ENCODE measurements around the gene NUCB1.
A peak's percentile ranks its signal among the peaks of the same experiment; 100 is the strongest.
"Not testable (repeated sequence)": the region's sequence is repeated elsewhere in the genome, so short reads cannot be mapped to it uniquely, and the experiment has no call there.

NUCB1 gene

DNA sequence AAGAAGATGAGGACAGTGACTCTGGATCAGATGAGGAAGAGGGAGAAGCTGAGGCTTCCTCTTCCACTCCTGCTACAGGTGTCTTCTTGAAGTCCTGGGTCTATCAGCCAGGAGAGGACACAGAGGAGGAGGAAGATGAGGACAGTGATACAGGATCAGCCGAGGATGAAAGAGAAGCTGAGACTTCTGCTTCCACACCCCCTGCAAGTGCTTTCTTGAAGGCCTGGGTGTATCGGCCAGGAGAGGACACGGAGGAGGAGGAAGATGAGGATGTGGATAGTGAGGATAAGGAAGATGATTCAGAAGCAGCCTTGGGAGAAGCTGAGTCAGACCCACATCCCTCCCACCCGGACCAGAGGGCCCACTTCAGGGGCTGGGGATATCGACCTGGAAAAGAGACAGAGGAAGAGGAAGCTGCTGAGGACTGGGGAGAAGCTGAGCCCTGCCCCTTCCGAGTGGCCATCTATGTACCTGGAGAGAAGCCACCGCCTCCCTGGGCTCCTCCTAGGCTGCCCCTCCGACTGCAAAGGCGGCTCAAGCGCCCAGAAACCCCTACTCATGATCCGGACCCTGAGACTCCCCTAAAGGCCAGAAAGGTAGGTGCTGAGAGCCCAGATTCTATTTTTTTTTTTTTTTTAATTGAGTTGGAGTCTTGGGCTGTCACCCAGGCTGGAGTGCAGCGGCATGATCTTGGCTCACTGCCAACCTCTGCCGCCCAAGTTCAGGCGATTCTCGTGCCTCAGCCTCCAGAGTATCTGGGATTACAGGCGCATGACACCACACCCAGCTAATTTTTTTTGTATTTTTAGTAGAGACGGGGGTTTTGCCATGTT, 25.6 kb upstream of the NUCB1 start:
- Histone ChIP-seq H2BK5ac (ENCODE audit: low read length) (no peak overlapping the region), H4K91ac (ENCODE audit: low read depth, low read length, poor library complexity) (no peak overlapping the region), H3K4me1 (ENCODE audit: control insufficient read depth in 2 of 2, insufficient read depth in 1 of 2, low read depth in 1 of 2, low read length in 2 of 2) (peaks cover 15 to 33% of the 10 kb centered on the region in 2 donors), H2BK120ac (ENCODE audit: low read depth, low read length) (no peak overlapping the region), H3K4me3 (ENCODE audit: low read length in 2 of 2) (no peak overlapping the region), H3K27me3 (ENCODE audit: control insufficient read depth in 3 of 3, insufficient read depth in 3 of 3, low read depth in 1 of 3, low read length in 3 of 3) (no peaks in the 10 kb centered on the region), H2BK12ac (ENCODE audit: low read length) (no peak overlapping the region), H3K9ac (ENCODE audit: low read depth, low read length, poor library complexity) (no peak overlapping the region), H2AFZ (ENCODE audit: low read length) (no peak overlapping the region), H3K79me1 (ENCODE audit: low read depth, low read length) (peaks cover 12% of the 10 kb centered on the region), H3K18ac (ENCODE audit: low read length) (no peak overlapping the region), H3K27ac (replicated peaks; ENCODE audit: low read length) (no peak overlapping the region), H3K14ac (ENCODE audit: low read length) (no peak overlapping the region), H4K8ac (ENCODE audit: low read depth, low read length) (no peak overlapping the region), H2AK5ac (ENCODE audit: low read depth, low read length) (peak overlapping the region; percentile 10), H3K9me3 (replicated peaks in 1 of 2; ENCODE audit: control insufficient read depth in 2 of 2, insufficient read depth in 1 of 2, low read depth in 1 of 2, low read length in 2 of 2) (no peaks in the 10 kb centered on the region), H3K4ac (ENCODE audit: low read length) (no peak overlapping the region), H3K4me2 (ENCODE audit: insufficient read depth, low read length, poor library complexity, severe bottlenecking) (no peak overlapping the region), H3K36me3 (replicated peaks in 1 of 2; ENCODE audit: control insufficient read depth in 2 of 2, insufficient read depth in 2 of 2, low read length in 2 of 2) (peaks cover 23 to 36% of the 10 kb centered on the region in 2 donors), H3K23ac (ENCODE audit: low read depth, low read length, poor library complexity) (peak overlapping the region; percentile 25), H2BK15ac (ENCODE audit: low read length) (no peak overlapping the region)
- DNase-seq (ENCODE audit: low spot score): no peak
- WGBS, 2 donors (ENCODE audit: extremely low coverage in 2 of 2, insufficient read length in 2 of 2, insufficient replicate concordance in 1 of 2): no CpG with 5 or more reads among the region's 17 CpGs

DNA sequence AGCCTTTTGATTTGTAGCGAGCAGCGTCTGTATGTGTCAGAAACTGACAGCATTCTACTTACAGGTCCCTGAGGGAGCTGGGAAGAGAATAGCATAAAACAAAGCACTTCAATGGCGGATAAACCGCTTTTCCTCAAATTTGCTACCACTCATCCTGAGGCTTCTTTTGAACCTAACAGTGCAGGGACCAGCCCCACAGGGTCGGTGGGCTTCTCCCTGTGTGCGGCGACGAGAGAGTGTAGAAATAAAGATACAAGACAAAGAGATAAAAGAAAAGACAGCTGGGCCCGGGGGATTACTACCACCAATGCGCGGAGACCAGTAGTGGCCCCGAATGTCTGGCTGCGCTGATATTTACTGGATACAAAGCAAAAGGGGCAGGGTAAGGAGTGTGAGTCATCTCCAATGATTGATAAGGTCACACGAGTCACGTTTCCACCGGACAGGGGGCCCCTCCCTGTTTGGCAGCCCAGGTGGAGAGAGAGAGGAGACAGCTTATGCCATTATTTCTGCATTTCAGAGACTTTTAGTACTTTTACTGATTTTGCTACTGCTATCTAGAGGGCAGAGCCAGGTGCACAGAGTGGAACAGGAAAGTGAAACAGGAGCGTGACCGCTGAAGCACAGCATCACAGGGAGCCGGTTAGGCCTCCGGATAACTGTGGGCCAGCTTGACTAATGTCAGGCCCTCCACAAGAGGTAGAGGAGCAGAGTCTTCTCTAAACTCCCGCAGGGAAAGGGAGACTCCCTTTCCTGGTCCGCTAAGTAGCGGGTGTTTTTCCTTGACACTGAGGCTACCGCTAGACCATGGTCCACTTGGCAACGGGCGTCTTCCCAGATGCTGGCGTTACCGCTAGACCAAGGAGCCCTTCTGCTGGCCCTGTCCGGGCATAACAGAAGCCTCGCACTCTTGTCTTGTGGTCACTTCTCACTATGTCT, 23.8 kb upstream of the NUCB1 start:
- H3K79me1 ChIP-seq (ENCODE audit: low read depth, low read length): peaks cover 12% of the 10 kb centered on the region
- H2AK5ac ChIP-seq (ENCODE audit: low read depth, low read length); H3K14ac ChIP-seq (ENCODE audit: low read length); H2BK120ac ChIP-seq (ENCODE audit: low read depth, low read length); H4K91ac ChIP-seq (ENCODE audit: low read depth, low read length, poor library complexity); DNase-seq (ENCODE audit: low spot score); H3K4me3 ChIP-seq (ENCODE audit: low read length in 2 of 2); H3K4ac ChIP-seq (ENCODE audit: low read length); H2AFZ ChIP-seq (ENCODE audit: low read length); H3K9ac ChIP-seq (ENCODE audit: low read depth, low read length, poor library complexity); H3K18ac ChIP-seq (ENCODE audit: low read length); H3K4me2 ChIP-seq (ENCODE audit: insufficient read depth, low read length, poor library complexity, severe bottlenecking); H2BK5ac ChIP-seq (ENCODE audit: low read length); H3K27ac ChIP-seq (replicated peaks; ENCODE audit: low read length); H3K27me3 ChIP-seq (ENCODE audit: control insufficient read depth in 3 of 3, insufficient read depth in 3 of 3, low read depth in 1 of 3, low read length in 3 of 3); H2BK12ac ChIP-seq (ENCODE audit: low read length); H3K23ac ChIP-seq (ENCODE audit: low read depth, low read length, poor library complexity); H4K8ac ChIP-seq (ENCODE audit: low read depth, low read length); H2BK15ac ChIP-seq (ENCODE audit: low read length); H3K9me3 ChIP-seq (replicated peaks in 1 of 2; ENCODE audit: control insufficient read depth in 2 of 2, insufficient read depth in 1 of 2, low read depth in 1 of 2, low read length in 2 of 2): not testable (repeated sequence)
- peaks cover 23 to 36% of the 10 kb centered on the region in 2 donors for H3K36me3 ChIP-seq (replicated peaks in 1 of 2; ENCODE audit: control insufficient read depth in 2 of 2, insufficient read depth in 2 of 2, low read length in 2 of 2)
- no CpG with 5 or more reads among the region's 30 CpGs for WGBS, 2 donors (ENCODE audit: extremely low coverage in 2 of 2, insufficient read length in 2 of 2, insufficient replicate concordance in 1 of 2)
- peaks cover 15 to 33% of the 10 kb centered on the region in 2 donors for H3K4me1 ChIP-seq (ENCODE audit: control insufficient read depth in 2 of 2, insufficient read depth in 1 of 2, low read depth in 1 of 2, low read length in 2 of 2)

DNA sequence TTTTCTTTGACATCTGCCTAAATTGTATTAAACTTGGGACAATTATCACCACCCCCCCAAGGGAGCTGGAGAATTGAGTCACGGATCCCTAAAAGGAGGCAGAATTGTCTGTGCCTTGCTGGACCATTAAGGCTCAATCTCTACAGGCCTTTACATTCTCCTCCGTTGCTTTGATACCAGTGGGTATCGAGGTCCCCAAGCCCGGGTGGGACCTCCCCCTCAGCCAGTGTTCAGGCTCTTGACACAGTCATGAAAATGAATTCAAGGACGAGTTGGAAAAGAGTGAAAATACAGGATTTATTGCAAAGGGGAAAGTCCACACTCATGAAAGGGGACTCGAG, 22.3 kb upstream of the NUCB1 start:
- Histone ChIP-seq H3K36me3 (replicated peaks in 1 of 2; ENCODE audit: control insufficient read depth in 2 of 2, insufficient read depth in 2 of 2, low read length in 2 of 2) (peaks cover 23 to 36% of the 10 kb centered on the region in 2 donors), H3K23ac (ENCODE audit: low read depth, low read length, poor library complexity) (no peak overlapping the region), H2BK5ac (ENCODE audit: low read length) (no peak overlapping the region), H3K4me1 (ENCODE audit: control insufficient read depth in 2 of 2, insufficient read depth in 1 of 2, low read depth in 1 of 2, low read length in 2 of 2) (peaks cover 13 to 33% of the 10 kb centered on the region in 2 donors), H3K4me3 (ENCODE audit: low read length in 2 of 2) (no peak overlapping the region), H2AFZ (ENCODE audit: low read length) (no peak overlapping the region), H3K4me2 (ENCODE audit: insufficient read depth, low read length, poor library complexity, severe bottlenecking) (no peak overlapping the region), H3K27ac (replicated peaks; ENCODE audit: low read length) (no peak overlapping the region), H3K79me1 (ENCODE audit: low read depth, low read length) (peaks cover 10% of the 10 kb centered on the region), H2BK120ac (ENCODE audit: low read depth, low read length) (no peak overlapping the region), H2AK5ac (ENCODE audit: low read depth, low read length) (no peak overlapping the region), H3K9me3 (replicated peaks in 1 of 2; ENCODE audit: control insufficient read depth in 2 of 2, insufficient read depth in 1 of 2, low read depth in 1 of 2, low read length in 2 of 2) (peaks cover 0 to 9% of the 10 kb centered on the region in 2 donors), H3K14ac (ENCODE audit: low read length) (no peak overlapping the region), H4K8ac (ENCODE audit: low read depth, low read length) (no peak overlapping the region), H3K9ac (ENCODE audit: low read depth, low read length, poor library complexity) (no peak overlapping the region), H3K27me3 (ENCODE audit: control insufficient read depth in 3 of 3, insufficient read depth in 3 of 3, low read depth in 1 of 3, low read length in 3 of 3) (no peaks in the 10 kb centered on the region), H2BK12ac (ENCODE audit: low read length) (no peak overlapping the region), H3K18ac (ENCODE audit: low read length) (no peak overlapping the region), H2BK15ac (ENCODE audit: low read length) (no peak overlapping the region), H3K4ac (ENCODE audit: low read length) (no peak overlapping the region), H4K91ac (ENCODE audit: low read depth, low read length, poor library complexity) (no peak overlapping the region)
- WGBS, 2 donors (ENCODE audit: extremely low coverage in 2 of 2, insufficient read length in 2 of 2, insufficient replicate concordance in 1 of 2): no CpG with 5 or more reads among the region's 6 CpGs
- DNase-seq (ENCODE audit: low spot score): no peak
